MG63 (cell line): ENCODE measurements around the gene SLC13A2. TPM values are rescaled to one million over a fixed set of nuclear protein-coding genes. Genes with fewer than 3 reads are reported as not detected.
"Not testable (repeated sequence)": the region's sequence is repeated elsewhere in the genome, so short reads cannot be mapped to it uniquely, and the experiment has no call there.

ENCODE experiments used
- DNase-seq: peaks from one replicate; pipeline ENCODE4 v3.0.0-alpha.2; 2020
- H3K27me3 ChIP-seq: fragments of 250-450 bp; sonication (Bioruptor Pico); 2 replicates; pipeline ENCODE4 v1.5.1; 2020; ENCODE audit warnings: mild to moderate bottlenecking, moderate library complexity
- H3K36me3 ChIP-seq: fragments of 250-450 bp; sonication (Bioruptor Pico); 2 replicates; pipeline ENCODE4 v1.5.1; 2020; ENCODE audit warnings: mild to moderate bottlenecking, moderate library complexity
- H3K4me3 ChIP-seq: fragments of 250-450 bp; sonication (Bioruptor Pico); 2 replicates; pipeline ENCODE4 v1.5.1; 2020; ENCODE audit warnings: mild to moderate bottlenecking, moderate library complexity
- H3K9me3 ChIP-seq: fragments of 250-450 bp; sonication (Bioruptor Pico); 2 replicates; pipeline ENCODE4 v1.5.1; 2020; ENCODE audit warnings: mild to moderate bottlenecking, moderate library complexity
- total RNA-seq: library from RNA; depleted of rRNA; stranded (reverse); fragments of >200 nt; shearing (Covaris generic); gene quantifications from 2 replicates; pipeline ENCODE4 v1.2.3, GENCODE V29; 2014; ENCODE audit warnings: low replicate concordance

Gene SLC13A2
- total RNA-seq, 1 experiment from 2014 or later, result not detected

DNA sequence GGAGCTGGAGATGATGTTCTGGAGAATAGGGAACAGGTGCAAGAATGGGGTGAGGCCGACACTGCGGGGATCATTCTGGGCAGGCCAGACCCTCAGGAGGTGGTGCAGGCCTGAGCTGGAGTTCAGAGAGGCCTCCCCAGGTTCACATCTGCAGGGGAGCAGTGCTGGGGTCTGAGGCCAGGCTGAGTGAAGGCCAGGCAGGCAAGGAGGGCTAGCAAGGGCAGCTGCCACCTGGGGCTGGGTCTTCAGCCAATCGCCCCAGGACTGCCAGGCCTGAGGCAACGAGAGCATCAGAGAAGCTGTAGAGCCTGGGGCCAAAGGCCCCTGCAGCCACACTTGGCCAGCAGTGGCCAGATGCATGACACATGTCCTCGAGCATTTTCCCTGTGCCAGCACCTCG is 47.2 kb downstream of the SLC13A2 start:
- DNase-seq, result no peak
- H3K27me3 ChIP-seq, result no peaks in the 10 kb centered on the region
- H3K36me3 ChIP-seq, result no peaks in the 10 kb centered on the region
- no peak overlapping the region for H3K4me3 ChIP-seq
- no peaks in the 10 kb centered on the region for H3K9me3 ChIP-seq

- Histone ChIP-seq H3K9me3 (no peaks in the 10 kb centered on the region), H3K27me3 (no peaks in the 10 kb centered on the region), H3K36me3 (no peaks in the 10 kb centered on the region), H3K4me3 (no peak overlapping the region)
- DNase-seq, result no peak
These were observed 48.1 kb downstream of the SLC13A2 start for GRCh38 chr17:28521311-28522085.

DNA sequence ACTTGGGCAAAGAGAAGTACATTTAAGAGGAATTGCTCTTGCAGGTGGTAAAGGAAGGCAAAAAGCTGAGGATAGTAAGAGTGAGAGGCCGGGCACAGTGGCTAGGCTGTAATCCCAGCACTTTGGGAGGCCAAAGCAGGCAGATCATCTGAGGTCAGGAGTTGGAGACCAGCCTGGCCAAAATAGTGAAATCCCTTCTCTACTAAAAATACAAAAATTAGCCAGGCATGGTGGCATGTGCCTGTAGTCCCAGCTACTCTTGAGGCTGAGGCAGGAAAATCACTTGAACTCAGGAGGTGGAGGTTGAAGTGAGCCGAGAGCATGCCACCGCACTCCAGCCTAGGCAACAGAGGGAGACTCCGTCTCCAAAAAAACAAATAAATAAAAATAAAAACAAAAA is 48.8 kb downstream of the SLC13A2 start:
- not testable (repeated sequence) for H3K9me3 ChIP-seq, H3K27me3 ChIP-seq, H3K4me3 ChIP-seq, DNase-seq, H3K36me3 ChIP-seq

DNA sequence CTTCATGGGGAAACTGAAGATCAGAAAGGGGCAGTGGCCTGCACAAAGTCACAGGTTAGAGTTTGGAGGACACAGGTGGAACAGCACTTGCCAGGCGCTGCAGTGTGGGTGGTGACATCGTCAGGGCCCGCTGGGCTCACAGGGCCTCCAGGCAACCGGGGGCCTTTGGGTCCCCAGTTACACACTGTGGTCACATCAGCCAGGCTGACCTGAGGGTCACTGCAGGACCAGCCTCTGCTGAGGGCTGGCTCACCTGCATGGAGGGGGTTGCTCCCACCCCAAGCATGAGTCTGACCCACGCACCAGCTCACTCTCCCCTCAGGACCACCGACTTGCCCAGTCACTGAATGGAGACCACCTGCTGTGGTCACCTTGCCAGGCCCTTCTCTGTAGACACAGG is 49.7 kb downstream of the SLC13A2 start:
- no peaks in the 10 kb centered on the region for H3K27me3 ChIP-seq
- H3K36me3 ChIP-seq, result no peaks in the 10 kb centered on the region
- no peak for DNase-seq
- H3K4me3 ChIP-seq, result no peak overlapping the region
- no peaks in the 10 kb centered on the region for H3K9me3 ChIP-seq

- Histone ChIP-seq H3K4me3 (no peak overlapping the region), H3K27me3 (no peaks in the 10 kb centered on the region), H3K36me3 (no peaks in the 10 kb centered on the region), H3K9me3 (no peaks in the 10 kb centered on the region)
- DNase-seq, result no peak
These were observed 50.4 kb downstream of the SLC13A2 start for GRCh38 chr17:28523876-28524275.

DNA sequence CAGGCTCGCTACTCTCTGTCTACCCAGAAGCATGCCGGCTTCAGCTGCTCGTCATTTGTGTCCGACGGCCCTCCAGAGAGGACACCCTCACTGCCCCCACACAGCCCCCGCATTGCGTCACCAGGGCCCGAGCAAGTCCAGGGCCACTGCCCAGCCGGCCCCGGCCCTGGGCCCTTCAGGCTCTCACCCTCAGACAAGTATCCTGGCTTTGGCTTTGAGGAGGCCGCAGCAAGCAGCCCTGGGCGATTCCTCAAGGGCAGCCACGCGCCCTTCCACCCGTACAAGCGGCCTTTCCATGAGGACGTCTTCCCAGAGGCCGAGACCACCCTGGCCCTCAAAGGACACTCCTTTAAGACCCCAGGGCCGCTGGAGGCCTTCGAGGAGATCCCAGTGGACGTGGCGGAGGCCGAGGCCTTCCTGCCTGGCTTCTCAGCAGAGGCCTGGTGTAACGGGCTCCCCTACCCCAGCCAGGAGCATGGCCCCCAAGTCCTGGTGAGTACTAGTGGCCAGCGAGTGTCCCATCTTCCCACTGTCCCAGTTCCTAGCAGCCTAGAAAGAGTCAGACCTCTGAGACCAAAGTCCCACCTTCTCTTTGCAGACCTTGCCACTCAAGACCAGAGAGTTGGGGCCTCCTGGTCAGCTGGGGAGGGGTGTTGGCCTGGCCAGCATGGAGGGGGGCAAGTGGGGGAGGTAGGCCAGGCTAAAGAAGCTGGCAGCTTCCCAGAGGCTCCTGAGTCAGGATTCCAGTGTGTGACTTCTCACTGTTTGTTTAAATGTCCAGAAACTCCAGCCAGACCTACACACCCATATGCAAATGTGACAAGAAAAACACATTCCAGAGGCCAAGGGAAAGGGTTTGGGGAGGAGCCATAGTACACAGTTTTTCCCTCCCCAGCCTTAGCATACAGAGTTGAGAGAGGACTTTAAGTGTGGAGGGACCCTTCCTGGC is 51.3 kb downstream of the SLC13A2 start:
- DNase-seq, result peak; percentile 82
- no peak overlapping the region for H3K4me3 ChIP-seq
- H3K36me3 ChIP-seq, result no peaks in the 10 kb centered on the region
- H3K9me3 ChIP-seq, result no peaks in the 10 kb centered on the region
- no peaks in the 10 kb centered on the region for H3K27me3 ChIP-seq

DNA sequence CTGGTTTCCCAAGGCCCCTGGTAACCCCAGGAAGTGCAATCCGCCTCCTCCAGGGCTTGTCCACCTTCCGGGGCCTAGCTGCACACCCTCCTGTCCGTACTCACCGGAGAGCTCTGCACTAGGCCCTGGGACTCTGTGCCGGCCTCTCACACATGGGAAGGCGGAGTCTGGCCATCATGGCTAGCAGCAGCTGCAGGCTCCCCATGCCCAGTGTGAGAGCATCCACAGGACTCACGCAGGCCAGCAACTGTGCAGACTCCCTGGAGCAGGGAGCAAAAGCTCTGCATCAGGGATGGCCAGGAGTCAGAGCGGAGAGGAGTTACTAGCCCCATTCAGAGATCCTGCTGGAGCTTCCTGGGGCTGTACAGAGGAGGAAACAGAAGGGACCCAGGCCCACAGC is 52.9 kb downstream of the SLC13A2 start:
- Histone ChIP-seq H3K4me3 (no peak overlapping the region), H3K36me3 (no peaks in the 10 kb centered on the region), H3K9me3 (no peaks in the 10 kb centered on the region), H3K27me3 (no peaks in the 10 kb centered on the region)
- no peak for DNase-seq

DNA sequence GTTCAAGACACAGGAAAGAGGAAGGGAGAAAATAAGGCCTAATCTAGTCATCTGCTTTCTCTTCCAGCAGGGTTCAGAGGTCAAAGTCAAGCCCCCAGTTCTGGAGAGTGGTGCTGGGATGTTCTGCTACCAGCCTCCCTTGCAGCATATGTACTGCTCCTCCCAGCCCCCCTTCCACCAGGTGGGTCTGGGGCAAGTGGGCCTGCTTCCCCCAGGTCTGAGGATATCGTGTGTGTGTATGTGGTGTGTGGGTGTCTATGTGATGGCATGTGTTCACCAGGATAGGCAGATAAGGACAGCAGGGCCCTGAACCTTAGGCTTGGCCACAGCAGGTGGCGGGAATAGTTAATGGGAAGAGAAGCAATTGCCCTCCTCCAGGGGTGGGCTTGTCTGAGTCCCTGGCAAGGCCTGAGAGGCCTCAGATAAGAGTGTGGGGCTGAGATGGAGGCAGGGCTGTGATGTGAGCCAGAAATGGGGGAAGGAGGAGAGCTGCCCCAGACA is 53.8 kb downstream of the SLC13A2 start:
- Histone ChIP-seq H3K27me3 (no peaks in the 10 kb centered on the region), H3K4me3 (no peak overlapping the region), H3K9me3 (no peaks in the 10 kb centered on the region), H3K36me3 (no peaks in the 10 kb centered on the region)
- DNase-seq, result no peak

DNA sequence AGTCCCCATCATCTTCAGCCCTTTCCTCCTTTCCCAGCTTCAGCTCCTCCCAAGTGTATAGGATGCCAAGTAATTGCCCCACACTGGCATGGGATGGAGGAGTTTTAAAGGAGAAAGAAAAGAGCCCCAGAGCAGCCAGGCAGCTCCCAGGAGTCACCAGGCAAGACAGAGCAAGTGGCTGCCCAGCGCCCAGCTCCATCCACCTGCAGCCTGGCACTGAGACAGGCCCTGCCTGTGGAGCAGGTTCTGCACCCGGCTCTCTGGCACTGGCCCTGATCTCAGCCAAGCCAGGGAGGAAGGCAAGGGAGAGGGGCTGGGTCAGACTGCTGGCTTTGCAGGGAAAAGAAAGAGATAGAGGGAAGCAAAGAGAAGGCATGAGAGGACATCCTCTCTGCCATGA is 54.4 kb downstream of the SLC13A2 start:
- no peaks in the 10 kb centered on the region for H3K9me3 ChIP-seq
- peak; percentile 39 for DNase-seq

DNA sequence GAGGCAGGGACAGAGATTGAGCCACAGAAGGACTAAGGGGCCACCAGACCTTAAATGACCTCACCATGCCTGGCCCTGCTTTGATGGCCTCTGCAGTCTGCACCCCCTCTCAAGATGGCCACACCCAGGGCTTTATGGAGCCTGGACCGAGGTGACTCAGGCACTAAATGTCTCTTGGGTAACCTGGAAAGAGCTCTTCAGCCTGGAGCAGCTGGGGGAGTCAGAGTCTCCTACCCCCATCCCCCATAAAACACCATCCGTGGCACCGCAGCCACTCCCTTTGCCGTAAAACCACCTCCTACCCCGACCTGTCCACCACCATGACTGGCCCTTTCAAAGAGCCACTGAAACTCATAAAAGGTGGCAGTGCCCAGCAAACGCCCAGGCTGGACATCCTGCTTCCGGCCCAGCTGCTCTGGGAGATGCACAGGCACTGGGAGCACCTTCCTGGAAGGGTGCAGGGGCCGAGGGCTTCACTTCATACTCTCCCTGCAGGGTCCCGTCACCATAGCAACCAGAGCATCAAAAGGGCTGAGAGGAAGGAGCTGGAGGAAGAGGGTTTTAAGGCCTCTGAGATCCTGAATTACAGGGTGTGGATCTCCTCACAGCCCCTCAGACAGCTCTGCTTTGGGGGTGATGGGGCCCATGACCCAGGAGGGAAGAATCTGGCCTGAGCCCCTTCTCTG is 55.0 kb downstream of the SLC13A2 start:
- DNase-seq, result peak; percentile 62
- no peaks in the 10 kb centered on the region for H3K27me3 ChIP-seq
- no peak overlapping the region for H3K4me3 ChIP-seq
- H3K9me3 ChIP-seq, result no peaks in the 10 kb centered on the region
- no peaks in the 10 kb centered on the region for H3K36me3 ChIP-seq

More for the DNA sequence above, 54.4 kb downstream of the SLC13A2 start:
- Histone ChIP-seq H3K4me3 (no peak overlapping the region), H3K36me3 (no peaks in the 10 kb centered on the region), H3K27me3 (no peaks in the 10 kb centered on the region)

DNA sequence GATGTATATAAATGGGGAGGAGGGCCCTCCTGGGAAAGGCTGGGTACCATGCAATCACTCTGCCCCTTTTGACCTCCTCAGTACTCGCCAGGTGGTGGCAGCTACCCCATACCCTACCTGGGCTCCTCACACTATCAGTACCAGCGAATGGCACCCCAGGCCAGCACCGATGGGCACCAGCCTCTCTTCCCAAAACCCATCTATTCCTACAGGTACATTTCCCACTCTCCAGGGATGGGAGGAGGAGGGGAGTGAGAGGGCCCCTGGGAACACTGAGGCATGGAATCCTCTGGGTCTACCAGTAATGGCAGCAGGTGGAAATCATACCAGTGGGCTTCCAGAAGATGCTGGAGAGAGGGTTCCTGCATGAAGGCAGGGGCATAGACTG is 55.6 kb downstream of the SLC13A2 start:
- H3K36me3 ChIP-seq, result no peaks in the 10 kb centered on the region
- H3K9me3 ChIP-seq, result no peaks in the 10 kb centered on the region
- H3K27me3 ChIP-seq, result no peaks in the 10 kb centered on the region
- DNase-seq, result no peak
- no peak overlapping the region for H3K4me3 ChIP-seq

- Histone ChIP-seq H3K4me3 (no peak overlapping the region), H3K9me3 (no peaks in the 10 kb centered on the region), H3K27me3 (no peaks in the 10 kb centered on the region), H3K36me3 (no peaks in the 10 kb centered on the region)
- DNase-seq, result no peak
These were observed 56.8 kb downstream of the SLC13A2 start for GRCh38 chr17:28530250-28530649.

GRCh38 chr17:28530926-28531325 is 57.5 kb downstream of the SLC13A2 start:
- no peak overlapping the region for H3K4me3 ChIP-seq
- H3K27me3 ChIP-seq, result no peaks in the 10 kb centered on the region
- DNase-seq, result no peak
- no peaks in the 10 kb centered on the region for H3K36me3 ChIP-seq
- H3K9me3 ChIP-seq, result no peaks in the 10 kb centered on the region

- peak; percentile 74 for DNase-seq
- no peaks in the 10 kb centered on the region for H3K9me3 ChIP-seq
These were observed 58.9 kb downstream of the SLC13A2 start for GRCh38 chr17:28532050-28532960.

DNA sequence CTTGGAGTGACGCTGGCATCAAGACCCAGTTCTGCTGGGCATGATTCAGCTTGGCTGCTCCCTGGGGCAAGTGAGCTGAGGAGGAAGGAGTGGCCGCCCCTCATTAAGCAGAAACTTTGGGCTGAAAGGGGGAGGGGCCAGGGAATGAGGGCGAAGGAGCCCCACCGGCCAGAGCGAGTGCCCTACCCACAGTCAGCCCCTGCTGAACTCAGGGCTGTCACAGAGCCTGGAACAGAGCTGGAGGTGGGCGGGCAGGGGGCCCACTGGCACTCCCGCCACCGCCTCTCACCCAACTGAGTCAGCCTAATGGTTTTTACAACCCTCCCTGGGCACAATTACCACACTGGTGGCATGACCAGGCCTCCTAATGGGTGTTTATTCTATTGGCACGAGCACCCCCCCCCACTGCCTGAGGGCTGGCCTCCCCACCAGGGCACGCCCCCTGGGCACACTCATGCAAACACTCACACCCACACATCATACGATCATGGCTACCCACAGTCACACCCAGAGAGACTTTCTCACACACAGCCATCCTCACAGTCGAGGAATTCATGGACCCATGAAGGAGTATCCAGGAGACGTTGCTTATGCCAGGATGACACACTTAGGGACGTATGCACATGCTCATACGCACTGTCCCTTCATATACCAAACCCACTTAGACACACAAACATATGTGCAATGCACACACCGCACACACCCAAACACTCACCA is 59.8 kb downstream of the SLC13A2 start:
- no peaks in the 10 kb centered on the region for H3K36me3 ChIP-seq
- peak; percentile 92 for DNase-seq

More at GRCh38 chr17:28532050-28532960, 58.9 kb downstream of the SLC13A2 start:
- Histone ChIP-seq H3K4me3 (no peak overlapping the region), H3K36me3 (no peaks in the 10 kb centered on the region), H3K27me3 (no peaks in the 10 kb centered on the region)

More for the DNA sequence above, 59.8 kb downstream of the SLC13A2 start:
- no peaks in the 10 kb centered on the region for H3K27me3 ChIP-seq
- H3K9me3 ChIP-seq, result no peaks in the 10 kb centered on the region
- H3K4me3 ChIP-seq, result no peak overlapping the region
